HT1080 (cell line): ENCODE data around the gene MCF2L. TPM values are rescaled to one million over a fixed set of nuclear protein-coding genes. Genes with fewer than 3 reads are reported as not detected.
"Not testable (repeated sequence)": the region's sequence is repeated elsewhere in the genome, so short reads cannot be mapped to it uniquely, and the experiment has no call there.

ENCODE experiments used
- DNase-seq: peaks from one replicate; pipeline ENCODE4 v3.0.0-alpha.2; 2015; ENCODE audit warnings: low read depth
- polyA plus RNA-seq, 2 experiments: library from polyadenylated mRNA; depleted of rRNA; stranded (reverse); fragments of >200 nt; gene quantifications; 2 replicates each; pipeline ENCODE4 v1.2.3, GENCODE V29; 2015
- total RNA-seq: library from RNA; depleted of rRNA; stranded (reverse); fragments of >200 nt; shearing (Covaris generic); gene quantifications from 2 replicates; pipeline ENCODE4 v1.2.3, GENCODE V29; 2014; rRNA removed

Gene MCF2L
- total RNA-seq, result 0.53 TPM in 1 of 2 replicates, not detected in the other
- 0.08 and 0.71 TPM in 2 replicates for polyA plus RNA-seq (2015; cell fraction: cytosol; rRNA removed)
- polyA plus RNA-seq (2015; cell fraction: nucleus; rRNA removed), result 0.22 and 0.31 TPM in 2 replicates

- DNase-seq, result no peak
Measured at GRCh38 chr13:112968910-112969691, at the start of gene MCF2L. MCF2L (plus strand) TSS chr13:112969214; CDS start chr13:112969380, 166 bp downstream.

DNA sequence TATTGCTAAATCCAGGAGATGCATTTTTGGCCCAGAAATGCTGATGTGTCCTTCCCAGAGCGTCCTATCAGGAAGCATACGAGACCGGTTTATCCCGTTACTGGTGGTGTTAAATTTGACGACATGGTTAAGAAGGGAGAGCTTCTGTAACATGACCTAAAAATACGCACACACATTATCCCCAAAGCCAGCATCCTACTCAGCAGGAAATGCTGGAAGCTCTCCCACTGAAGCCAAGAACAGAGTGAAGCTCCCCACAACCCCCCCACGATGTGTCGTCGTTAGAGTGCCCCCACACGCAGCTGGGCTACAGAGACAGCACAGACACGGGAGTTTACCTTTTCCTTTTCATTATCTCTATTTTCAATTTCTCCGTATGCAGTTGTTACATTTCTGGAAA, 45.1 kb upstream of the MCF2L start:
- no peak for DNase-seq

- DNase-seq, result no peak
Measured at GRCh38 chr13:112924365-112924764, 44.6 kb upstream of the MCF2L start.

DNA sequence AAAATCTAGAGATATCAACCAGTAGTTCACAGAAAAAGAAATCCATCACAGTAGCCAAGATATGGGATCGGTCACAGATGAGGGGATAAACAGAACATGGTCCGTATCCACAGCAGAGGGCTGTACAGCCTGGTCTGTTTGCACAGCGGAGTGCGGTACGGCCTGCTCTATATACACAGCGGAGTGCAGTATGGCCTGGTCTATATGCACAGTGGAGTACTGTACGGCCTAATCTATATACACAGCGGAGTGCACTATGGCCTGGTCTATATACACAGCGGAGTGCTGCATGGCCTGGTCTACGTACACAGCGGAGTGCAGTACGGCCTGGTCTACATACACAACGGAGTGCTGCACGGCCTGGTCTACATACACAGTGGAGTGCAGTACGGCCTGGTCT, 43.0 kb upstream of the MCF2L start:
- DNase-seq, result no peak

- DNase-seq, result no peak
Measured at GRCh38 chr13:112926993-112927392, 42.0 kb upstream of the MCF2L start.

DNA sequence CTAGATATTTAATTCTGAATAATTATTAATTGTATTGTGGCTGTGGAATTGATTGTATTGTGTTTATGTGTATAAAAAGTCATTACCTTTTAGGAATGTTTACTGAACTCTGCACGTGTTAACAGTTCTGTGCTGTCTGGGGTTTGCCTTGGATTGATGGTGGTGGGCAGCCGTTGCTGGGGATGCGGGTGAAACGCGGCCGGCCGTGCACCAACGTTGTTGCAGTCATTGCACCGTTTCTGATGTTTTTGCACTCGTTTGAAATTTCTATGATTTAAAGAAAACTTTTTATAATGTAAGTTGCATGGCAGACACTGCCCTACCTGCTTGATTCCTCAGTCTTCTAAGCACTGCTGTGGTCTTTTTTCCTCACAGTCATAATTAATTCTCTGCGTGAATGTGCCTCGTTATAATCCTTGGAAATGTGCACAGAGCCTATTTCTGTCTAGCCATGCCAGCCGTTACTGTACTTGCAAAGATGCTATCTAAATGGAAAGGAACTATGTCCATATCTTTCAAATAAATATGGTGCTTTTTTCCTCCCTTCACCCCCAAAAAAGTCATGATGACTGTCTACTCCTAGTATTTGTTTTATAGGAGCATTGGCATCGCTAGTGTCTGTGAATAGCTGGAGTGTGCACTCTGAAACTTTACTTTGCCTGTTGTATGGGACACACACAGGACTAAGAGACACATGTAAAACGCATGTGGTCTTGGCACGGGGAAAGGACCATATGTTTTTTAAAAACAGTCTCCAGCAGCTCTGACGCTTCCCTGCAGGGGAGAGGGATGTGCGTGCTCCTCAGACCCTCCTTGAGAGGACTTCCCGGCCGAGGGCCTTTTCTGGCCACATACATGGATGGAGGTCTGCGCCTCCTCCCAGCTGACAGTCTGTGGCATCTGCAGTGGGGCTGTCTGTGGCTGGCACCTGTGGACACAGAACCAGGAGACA, 40.7 kb upstream of the MCF2L start:
- DNase-seq, result no peak

DNA sequence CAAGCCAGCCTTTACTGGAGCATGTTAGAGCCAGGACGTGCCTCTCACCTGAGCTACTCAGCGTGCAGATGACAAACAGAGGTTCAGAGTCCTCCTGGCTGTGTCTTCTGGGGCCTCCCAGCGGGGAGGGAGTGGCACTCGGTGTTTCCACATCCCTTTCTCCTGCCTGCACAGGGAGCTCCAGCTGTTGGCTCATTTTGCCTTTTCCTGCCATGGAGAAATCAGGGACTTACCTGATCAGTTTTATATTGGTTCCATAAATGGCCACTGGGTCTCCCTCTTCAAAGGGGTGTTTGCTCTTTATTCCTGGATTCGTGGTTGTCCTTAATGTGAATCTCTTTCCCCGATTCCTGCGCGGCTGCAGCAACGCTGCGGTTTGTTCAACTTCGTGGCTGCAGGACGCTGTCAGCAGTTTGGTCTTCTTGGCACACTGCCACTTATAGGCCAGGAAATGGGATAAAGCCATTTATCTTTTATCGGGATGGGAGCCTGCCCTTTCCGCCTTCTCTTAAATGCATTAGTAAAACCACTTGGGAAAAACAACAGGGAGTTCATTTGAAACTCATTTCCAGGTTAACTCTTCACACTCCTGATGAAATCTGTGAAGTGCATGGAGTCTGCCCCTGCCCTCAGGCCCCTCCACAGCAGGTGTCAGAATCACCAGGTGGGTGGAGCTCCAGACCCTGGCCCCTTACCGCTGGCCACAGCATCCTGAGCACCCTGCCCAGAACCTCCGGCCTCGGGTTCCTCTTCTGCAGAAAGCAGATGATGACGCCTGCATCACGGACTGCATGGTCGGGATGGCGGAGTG, 39.8 kb upstream of the MCF2L start:
- no peak for DNase-seq

DNA sequence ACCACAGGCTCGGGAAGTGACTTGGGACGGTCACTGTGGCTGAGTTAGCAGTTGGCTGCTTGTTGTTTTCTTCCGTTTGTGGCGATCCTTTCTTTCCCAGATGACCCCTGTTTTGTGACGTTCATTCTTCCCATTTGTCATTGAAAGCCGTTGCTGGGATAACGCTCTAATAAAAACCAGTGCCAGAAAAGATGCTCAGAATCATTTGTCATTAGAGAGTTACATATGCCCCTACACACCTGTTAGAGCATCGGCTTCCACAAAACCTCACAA, 39.3 kb upstream of the MCF2L start:
- no peak for DNase-seq

- no peak for DNase-seq
Measured at GRCh38 chr13:112930192-112930591, 38.8 kb upstream of the MCF2L start.

GRCh38 chr13:112931028-112931934, 37.7 kb upstream of the MCF2L start:
- DNase-seq, result peak; percentile 77

GRCh38 chr13:112932971-112933370, 36.0 kb upstream of the MCF2L start:
- DNase-seq, result no peak

DNA sequence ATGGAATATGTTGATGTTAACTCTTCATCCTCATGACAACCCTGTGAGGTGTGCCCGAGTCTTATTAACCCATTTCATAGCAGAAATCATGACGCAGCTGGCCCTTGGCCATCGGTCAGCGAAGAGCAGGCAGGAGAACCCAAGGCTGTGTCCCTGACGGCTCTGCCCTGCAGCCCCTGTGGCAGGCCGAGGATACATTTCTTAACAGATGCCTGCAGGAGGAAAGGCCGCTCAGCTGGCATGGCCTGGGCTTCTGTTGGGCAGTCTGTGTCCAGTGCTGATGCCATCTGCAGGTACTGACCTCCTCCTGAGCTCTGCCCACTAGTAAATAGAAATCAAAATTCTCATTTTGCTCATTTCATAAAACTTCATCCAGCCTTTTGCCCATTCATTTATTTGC, 35.4 kb upstream of the MCF2L start:
- no peak for DNase-seq

GRCh38 chr13:112934078-112934477, 34.9 kb upstream of the MCF2L start:
- DNase-seq, result no peak

- no peak for DNase-seq
Measured at GRCh38 chr13:112938680-112939079, 30.3 kb upstream of the MCF2L start.

DNA sequence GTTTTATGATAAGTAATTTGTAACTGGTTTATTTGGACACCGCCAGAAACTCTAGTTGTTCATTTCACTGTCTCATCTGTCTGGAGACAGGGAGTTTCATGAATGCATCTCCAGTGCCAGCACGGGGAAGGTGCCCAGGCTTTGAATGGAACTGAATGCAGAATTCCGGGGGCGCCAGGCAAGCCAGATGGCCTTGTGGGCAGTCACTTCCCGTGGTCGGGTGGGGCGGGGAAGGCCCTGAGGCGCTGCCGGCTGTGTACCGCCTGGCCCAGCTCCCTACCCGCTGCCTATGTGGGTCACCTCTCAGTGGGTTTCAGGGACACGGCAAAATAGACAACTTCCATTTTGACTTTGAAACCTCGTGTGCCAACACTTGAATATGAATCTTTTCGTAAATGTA, 28.8 kb upstream of the MCF2L start:
- no peak for DNase-seq

DNA sequence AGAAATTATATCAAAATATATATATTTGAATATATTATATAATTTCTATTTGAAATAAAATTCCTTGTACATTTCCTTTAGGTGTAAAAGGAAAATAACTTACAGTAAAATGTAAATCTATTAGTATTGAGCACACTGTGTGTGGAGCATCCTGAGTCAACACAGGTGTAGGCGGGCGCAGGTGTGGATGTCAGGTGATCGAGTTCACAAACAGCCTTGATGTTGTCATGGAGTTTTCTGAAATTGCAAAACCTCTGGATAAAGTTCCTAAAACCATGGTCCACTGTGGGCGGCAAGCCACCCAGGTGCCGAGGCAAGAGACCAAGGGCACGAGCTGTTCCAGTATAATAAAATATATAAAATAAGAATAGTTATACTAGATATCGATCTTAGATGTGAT, 27.7 kb upstream of the MCF2L start:
- DNase-seq, result no peak

DNA sequence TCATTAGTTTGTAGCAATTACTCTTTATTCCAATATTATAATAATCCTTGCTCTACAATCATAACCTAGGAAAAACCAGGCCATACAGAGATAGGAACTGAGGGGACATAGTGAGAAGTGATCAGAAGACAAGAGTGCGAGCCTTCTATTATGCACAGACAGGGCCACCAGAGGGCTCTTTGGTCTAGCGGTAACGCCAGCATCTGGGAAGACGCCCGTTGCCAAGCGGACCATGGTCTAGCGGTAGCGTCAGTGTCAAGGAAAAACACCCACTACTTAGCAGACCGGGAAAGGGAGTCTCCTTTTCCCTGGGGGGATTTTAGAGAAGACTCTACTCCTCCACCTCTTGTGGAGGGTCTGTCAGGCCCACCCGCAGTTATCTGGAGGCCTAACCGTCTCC, 27.2 kb upstream of the MCF2L start:
- not testable (repeated sequence) for DNase-seq

DNA sequence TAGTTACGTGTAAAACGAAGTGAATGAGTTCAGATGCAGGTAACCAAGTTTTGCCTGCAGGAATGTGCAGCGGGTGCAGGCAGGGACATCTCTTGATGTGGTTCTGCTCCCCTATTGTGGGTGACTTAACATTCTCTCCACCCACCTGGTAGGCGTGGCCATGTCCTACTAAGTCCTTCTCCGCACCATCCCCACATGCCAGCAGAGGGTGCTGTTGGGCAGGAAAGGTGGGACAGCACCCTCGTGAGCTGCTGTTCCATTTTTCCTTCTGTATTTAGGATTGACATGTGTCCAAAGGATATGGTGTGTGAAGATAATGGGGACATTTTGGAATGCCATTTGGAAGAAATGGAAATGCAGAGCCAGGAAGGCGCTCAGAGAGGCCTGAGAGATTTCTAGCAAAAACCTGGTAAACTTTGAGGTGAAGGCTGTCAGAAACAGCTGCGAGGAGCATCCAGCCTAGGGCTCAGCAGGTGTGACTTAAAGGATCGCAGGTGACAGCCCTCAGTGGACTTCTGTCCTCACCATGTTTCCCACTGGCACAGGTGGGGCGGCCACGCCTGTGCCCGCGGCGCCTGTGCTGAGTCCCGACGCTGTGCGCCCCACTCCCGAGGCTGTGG, 26.2 kb upstream of the MCF2L start:
- peak; percentile 85 for DNase-seq

GRCh38 chr13:112943309-112944125, 25.5 kb upstream of the MCF2L start:
- no peak for DNase-seq
